ENCODE data around the gene PDLIM4.

DNA sequence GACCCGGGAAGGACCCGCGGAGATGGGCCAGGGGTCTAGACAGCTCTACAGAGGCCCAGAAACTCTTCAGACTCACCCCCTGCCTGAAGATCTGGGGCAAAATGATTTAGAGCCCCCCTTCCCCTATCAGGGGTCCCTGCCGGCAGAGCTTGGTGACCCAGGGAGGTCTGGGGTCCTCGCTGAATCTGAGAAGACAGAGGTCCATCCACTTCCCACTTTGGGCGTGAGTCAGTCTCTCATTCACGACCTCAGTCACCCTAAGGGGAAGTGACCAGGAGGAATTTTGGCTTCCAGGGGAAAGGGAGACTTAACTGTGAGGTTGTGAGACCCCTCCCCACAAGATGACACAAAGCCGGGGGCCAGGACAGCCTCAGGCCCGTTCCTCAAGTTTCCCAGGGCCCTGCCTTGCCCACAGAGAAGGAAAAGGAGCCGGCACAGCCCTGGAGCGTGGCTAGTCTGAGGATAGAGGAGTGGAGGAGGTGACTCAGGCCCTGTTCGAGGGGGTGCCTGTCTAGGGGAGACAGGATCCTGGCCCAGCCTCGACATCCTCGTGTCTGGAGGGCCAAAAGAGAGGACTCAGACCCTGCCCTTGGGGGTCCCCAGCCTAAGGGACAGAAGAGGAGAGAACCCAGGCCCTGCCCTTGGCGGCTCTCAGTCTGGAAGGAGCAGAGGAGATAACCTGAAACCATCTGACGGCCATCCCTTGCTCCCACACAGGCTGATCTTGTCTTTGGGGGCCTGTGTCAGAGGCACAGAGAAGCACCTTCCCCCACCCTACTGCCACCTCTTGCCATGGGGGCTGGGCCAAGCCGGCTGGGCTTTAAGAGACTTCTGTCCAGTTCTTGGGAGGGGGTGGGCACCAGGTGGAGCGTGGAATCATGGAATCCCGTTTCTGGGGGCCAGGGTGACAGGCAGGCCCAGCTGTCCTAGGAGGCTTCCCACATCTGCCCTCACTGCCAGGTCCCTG, 889 bp downstream of the PDLIM4 start:
- TF ChIP-seq POLR2A (IDR thresholded peaks at IDR 0.05), result no peak
- TF ChIP-seq, protein P1, sequence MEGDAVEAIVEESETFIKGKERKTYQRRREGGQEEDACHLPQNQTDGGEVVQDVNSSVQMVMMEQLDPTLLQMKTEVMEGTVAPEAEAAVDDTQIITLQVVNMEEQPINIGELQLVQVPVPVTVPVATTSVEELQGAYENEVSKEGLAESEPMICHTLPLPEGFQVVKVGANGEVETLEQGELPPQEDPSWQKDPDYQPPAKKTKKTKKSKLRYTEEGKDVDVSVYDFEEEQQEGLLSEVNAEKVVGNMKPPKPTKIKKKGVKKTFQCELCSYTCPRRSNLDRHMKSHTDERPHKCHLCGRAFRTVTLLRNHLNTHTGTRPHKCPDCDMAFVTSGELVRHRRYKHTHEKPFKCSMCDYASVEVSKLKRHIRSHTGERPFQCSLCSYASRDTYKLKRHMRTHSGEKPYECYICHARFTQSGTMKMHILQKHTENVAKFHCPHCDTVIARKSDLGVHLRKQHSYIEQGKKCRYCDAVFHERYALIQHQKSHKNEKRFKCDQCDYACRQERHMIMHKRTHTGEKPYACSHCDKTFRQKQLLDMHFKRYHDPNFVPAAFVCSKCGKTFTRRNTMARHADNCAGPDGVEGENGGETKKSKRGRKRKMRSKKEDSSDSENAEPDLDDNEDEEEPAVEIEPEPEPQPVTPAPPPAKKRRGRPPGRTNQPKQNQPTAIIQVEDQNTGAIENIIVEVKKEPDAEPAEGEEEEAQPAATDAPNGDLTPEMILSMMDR (IDR thresholded peaks at IDR 0.05), result no peak

Measured in testis (tissue), 2 donors.